Esophagus muscularis mucosa (tissue), 4 donors: ENCODE data around the gene GRM6. TPM values are rescaled to one million over a fixed set of nuclear protein-coding genes. Genes with fewer than 3 reads are reported as not detected.

Source experiments
- DNase-seq: peaks from one replicate; pipeline ENCODE4 v3.0.0-alpha.2; 2017; ENCODE audit errors: extremely low spot score
- H3K27ac ChIP-seq, 4 donors: fragments of 200-600 bp; sonication (generic); replicated peaks in 1 of 4; 1 replicate in 3 of 4; 2 replicates in 1 of 4; pipeline ENCODE4 v1.5.1; 2016 to 2019; ENCODE audit warnings: mild to moderate bottlenecking in 1 of 4
- H3K27me3 ChIP-seq, 4 donors: fragments of 200-600 bp; sonication (generic); one replicate each; pipeline versions ENCODE4 v1.5.1 to v1.6.0; 2016 to 2019
- H3K36me3 ChIP-seq, 4 donors: fragments of 200-600 bp; sonication (generic); one replicate each; pipeline ENCODE4 v1.5.1; 2016 to 2019
- H3K4me1 ChIP-seq, 4 donors: fragments of 200-600 bp; sonication (generic); one replicate each; pipeline ENCODE4 v1.5.1; 2016 to 2019
- H3K4me3 ChIP-seq, 4 donors: fragments of 200-600 bp; sonication (generic); 1 replicate in 2 of 4; 2 replicates in 2 of 4; pipeline ENCODE4 v1.5.1; 2016 to 2019; ENCODE audit warnings: mild to moderate bottlenecking in 4 of 4, moderate library complexity in 1 of 4
- H3K9me3 ChIP-seq, 4 donors: fragments of 200-600 bp; sonication (generic); 1 replicate in 3 of 4; 2 replicates in 1 of 4; pipeline ENCODE4 v1.5.1; 2016 to 2019
- EP300 ChIP-seq: sonication (generic); formaldehyde crosslinking; IDR thresholded peaks from one replicate; pipeline ENCODE4 v1.6.1; 2017; ENCODE audit warnings: antibody characterized with exemption
- POLR2A ChIP-seq: fragments of 450-650 bp; IDR thresholded peaks from one replicate; pipeline ENCODE4 v1.6.1; 2017; ENCODE audit warnings: antibody characterized with exemption, moderate library complexity, mild to moderate bottlenecking, low read depth
- POLR2AphosphoS5 ChIP-seq, 2 donors: sonication (generic); formaldehyde crosslinking; IDR thresholded peaks; one replicate each; pipeline ENCODE4 v1.6.1; 2017; ENCODE audit warnings: antibody characterized with exemption in 2 of 2
- WGBS: methylation state at CpG from one replicate; pipeline ENCODE4 v1.1.5; 2018; 5-methylcytosine and 5-hydroxymethylcytosine counted together
- intact Hi-C: fragments of 100-400 bp; cut with DNase I; formaldehyde crosslinking; loops from one replicate; pipeline ENCODE4 v1.15.1; 2023
- total RNA-seq, 4 donors: library from RNA; depleted of rRNA; stranded (reverse); fragments of >200 nt; gene quantifications; one replicate each; pipeline versions ENCODE4 v1.1.0 to v1.2.1, GENCODE V29; 2016
- TF ChIP-seq, protein P1 (sequence below), 3 experiments: fragments of 200-600 bp in 2 of 3; fragments of 450-650 bp in 1 of 3; sonication (generic) in 2 of 3; IDR thresholded peaks; one replicate each; pipeline ENCODE4 v1.5.1; 2017 to 2019; ENCODE audit warnings: antibody characterized with exemption in 3 of 3, mild to moderate bottlenecking in 2 of 3, moderate library complexity in 1 of 3

GRM6 gene
- total RNA-seq, 4 donors from 2014 or later: not detected

DNA sequence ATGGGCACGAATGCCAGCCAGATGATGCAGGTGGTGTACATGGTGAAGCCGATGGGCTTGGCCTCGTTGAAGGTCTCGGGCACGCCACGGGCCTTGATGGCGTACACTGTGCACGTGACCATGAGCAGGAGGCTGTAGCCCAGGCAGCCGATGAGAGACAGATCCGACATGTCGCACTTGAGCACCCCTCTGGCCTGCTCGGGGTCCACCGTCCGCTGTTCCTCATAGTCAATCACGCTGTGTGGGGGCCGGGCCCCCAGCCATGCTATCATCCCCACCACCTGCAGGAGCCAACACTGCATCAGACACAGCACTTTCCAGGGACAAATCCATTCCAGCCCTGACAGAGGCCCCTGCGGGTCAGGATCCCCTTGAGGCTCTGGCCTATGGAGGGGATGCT, 12.2 kb downstream of the GRM6 start:
- 92% methylated on average over 15 of the region's 17 CpGs for WGBS
- intact Hi-C loops: no loop called here
- no peaks in the 10 kb centered on the region for H3K4me1 ChIP-seq

DNA sequence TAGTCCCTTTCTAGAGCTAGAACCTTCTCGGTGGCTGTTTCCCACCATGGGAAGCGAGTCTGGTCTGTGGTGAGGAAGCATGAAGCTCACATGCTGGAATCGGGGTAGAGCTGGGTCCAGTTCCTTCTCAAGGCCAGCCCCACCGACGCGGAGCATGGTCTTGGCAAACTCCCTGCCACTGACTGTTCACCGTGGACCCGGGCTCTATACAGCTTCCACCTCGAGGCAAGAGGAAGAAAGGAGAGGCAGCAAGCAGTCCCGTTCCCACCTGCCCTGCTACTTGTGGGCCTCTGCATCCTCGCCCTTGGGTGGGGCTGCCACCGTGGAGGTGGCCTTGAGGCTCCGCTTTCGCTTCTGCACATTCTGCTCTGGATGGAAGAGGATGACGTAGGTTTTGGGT, 13.7 kb downstream of the GRM6 start:
- TF ChIP-seq POLR2AphosphoS5 (IDR thresholded peaks at IDR 0.05): no peak
- no peak for TF ChIP-seq POLR2A
- no peak for TF ChIP-seq EP300
- TF ChIP-seq, protein P1, sequence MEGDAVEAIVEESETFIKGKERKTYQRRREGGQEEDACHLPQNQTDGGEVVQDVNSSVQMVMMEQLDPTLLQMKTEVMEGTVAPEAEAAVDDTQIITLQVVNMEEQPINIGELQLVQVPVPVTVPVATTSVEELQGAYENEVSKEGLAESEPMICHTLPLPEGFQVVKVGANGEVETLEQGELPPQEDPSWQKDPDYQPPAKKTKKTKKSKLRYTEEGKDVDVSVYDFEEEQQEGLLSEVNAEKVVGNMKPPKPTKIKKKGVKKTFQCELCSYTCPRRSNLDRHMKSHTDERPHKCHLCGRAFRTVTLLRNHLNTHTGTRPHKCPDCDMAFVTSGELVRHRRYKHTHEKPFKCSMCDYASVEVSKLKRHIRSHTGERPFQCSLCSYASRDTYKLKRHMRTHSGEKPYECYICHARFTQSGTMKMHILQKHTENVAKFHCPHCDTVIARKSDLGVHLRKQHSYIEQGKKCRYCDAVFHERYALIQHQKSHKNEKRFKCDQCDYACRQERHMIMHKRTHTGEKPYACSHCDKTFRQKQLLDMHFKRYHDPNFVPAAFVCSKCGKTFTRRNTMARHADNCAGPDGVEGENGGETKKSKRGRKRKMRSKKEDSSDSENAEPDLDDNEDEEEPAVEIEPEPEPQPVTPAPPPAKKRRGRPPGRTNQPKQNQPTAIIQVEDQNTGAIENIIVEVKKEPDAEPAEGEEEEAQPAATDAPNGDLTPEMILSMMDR (IDR thresholded peaks at IDR 0.05): no peak
- DNase-seq: no peak
- Histone ChIP-seq H3K36me3 (peaks cover 0 to 27% (median 2%) of the 10 kb centered on the region in 4 donors), H3K27ac (no peak overlapping the region), H3K4me1 (no peaks in the 10 kb centered on the region), H3K27me3 (no peaks in the 10 kb centered on the region), H3K4me3 (no peak overlapping the region), H3K9me3 (peaks cover 0 to 95% (median 84%) of the 10 kb centered on the region in 4 donors)
- intact Hi-C loops: no loop called here
- WGBS: 98% methylated on average over 15 of the region's 15 CpGs

More for the DNA sequence above, 12.2 kb downstream of the GRM6 start:
- DNase-seq: no peak
- H3K27me3 ChIP-seq: no peaks in the 10 kb centered on the region
- H3K9me3 ChIP-seq: peaks cover 0 to 92% (median 78%) of the 10 kb centered on the region in 4 donors
- H3K4me3 ChIP-seq: no peak overlapping the region
- H3K36me3 ChIP-seq: peaks cover 0 to 14% (median 0%) of the 10 kb centered on the region in 4 donors
- no peak overlapping the region for H3K27ac ChIP-seq
- TF ChIP-seq EP300 (no peak), POLR2A (no peak)

DNA sequence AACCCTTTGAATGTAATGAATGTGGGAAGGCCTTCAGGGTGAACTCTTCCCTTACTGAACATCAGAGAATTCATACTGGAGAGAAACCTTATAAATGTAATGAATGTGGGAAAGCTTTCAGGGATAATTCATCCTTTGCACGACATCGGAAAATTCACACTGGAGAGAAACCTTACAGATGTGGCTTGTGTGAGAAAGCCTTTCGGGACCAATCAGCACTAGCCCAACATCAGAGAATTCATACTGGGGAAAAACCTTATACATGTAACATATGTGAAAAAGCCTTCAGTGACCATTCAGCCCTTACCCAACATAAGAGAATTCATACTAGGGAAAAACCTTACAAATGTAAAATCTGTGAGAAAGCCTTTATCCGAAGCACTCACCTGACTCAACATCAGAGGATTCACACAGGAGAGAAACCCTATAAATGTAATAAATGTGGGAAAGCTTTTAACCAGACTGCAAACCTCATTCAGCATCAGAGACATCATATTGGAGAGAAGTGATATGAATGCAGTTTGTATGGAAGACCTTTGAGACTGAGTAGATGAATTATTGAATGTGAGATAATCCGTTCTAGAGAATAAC, 29.6 kb downstream of the GRM6 start:
- 96% methylated on average over 5 of the region's 5 CpGs for WGBS
- peaks cover 14 to 55% (median 49%) of the 10 kb centered on the region in 4 donors for H3K36me3 ChIP-seq
- H3K4me1 ChIP-seq: no peaks in the 10 kb centered on the region
- peaks cover 17 to 100% (median 95%) of the 10 kb centered on the region in 4 donors for H3K9me3 ChIP-seq
- TF ChIP-seq POLR2AphosphoS5 (IDR thresholded peaks at IDR 0.05): no peak
- TF ChIP-seq EP300: no peak
- TF ChIP-seq, protein P1 (IDR thresholded peaks at IDR 0.05): no peak
- TF ChIP-seq POLR2A: no peak
- H3K4me3 ChIP-seq: no peak overlapping the region
- DNase-seq: no peak
- H3K27ac ChIP-seq: no peak overlapping the region
- H3K27me3 ChIP-seq: no peaks in the 10 kb centered on the region
- intact Hi-C loops: no loop called here

DNA sequence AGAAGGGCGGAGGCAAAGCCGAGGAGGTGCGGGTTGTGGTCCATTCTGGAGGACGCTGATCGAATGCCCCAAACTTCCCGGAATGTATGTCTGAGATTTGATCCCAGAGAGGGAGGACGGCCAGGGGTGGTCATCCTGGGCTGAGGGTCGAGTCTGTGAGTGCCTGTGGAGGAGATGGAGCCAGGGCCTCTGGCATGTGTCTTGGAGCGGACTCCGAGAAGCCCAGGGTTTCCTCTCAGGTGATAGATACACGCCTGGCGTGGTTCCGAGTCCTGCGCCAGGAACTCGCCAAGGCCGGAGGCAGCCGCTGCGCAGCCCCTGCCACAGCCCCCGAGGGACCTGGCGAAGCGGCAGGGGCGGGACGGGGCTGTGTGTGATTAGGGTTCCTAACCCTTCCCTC, 53.8 kb downstream of the GRM6 start:
- H3K9me3 ChIP-seq: peaks cover 0 to 43% (median 34%) of the 10 kb centered on the region in 4 donors
- 0% methylated on average over 2 of the region's 23 CpGs for WGBS
- H3K4me1 ChIP-seq: peaks cover 9 to 24% (median 11%) of the 10 kb centered on the region in 4 donors
- intact Hi-C loops: loop anchor here (5.0 to 10.0 kb wide), 4 partner anchors 44 to 207 kb away; partner anchors contain the start of genes ZFP2, ZNF354A and ZNF879
- H3K4me3 ChIP-seq: peak overlapping the region; percentile 66 to 83 (median 76)
- peak overlapping the region; percentile 77 to 88 (median 86) for H3K27ac ChIP-seq
- no peaks in the 10 kb centered on the region for H3K27me3 ChIP-seq
- peaks cover 0 to 23% (median 13%) of the 10 kb centered on the region in 4 donors for H3K36me3 ChIP-seq
- TF ChIP-seq, protein P1 (IDR thresholded peaks at IDR 0.05): no peak
- no peak for TF ChIP-seq POLR2AphosphoS5 (IDR thresholded peaks at IDR 0.05)
- no peak for TF ChIP-seq EP300
- no peak for TF ChIP-seq POLR2A
- no peak for DNase-seq

DNA sequence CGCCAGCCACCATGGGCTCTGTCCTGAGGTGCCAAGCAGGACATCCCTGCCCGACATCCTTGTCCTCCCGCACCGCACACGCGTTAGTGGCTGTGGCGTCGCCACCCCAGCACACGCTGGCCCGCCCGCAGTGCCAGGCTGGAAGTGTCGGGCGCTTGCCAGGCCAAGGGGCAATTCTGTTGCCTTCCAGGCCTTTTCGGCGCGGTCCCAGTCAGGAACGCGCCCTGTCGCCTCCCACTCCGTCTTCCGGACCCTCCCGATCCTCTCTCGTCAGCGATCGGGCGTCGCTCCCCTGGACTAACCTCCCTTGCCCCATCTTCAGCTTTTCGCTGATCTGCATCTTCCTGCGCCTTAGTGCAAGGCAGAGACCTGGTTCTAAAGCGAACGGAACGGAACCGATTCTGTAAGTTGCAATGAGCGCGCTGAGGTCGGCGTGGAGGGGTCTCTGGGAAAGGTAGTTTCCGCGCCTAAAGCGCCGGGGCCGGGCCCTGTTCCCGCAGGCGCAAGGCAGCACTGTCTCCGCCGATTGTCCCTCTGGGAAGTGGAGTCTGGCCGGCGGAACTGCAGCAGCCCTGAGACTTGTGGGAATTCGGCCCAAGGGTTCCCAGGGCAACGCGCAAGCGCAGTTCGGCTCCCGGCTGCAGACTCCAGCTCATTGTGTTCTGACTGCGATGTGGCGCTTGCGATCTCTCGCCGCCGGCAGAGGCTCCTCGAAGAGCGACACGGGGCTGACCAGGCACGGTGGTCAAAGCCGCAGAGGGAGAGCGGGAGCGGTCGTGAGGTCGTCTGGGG, 54.4 kb downstream of the GRM6 start, which contains the start of gene ZNF454:
TSS of gene ZNF454 (plus strand) at position 630 of the 792 bp plus-strand sequence. CDS start 1,594 bp downstream, outside the sequence.
- Histone ChIP-seq H3K9me3 (peaks cover 0 to 49% (median 37%) of the 10 kb centered on the region in 4 donors), H3K36me3 (peaks cover 0 to 17% (median 7%) of the 10 kb centered on the region in 4 donors), H3K4me3 (peak within 1 kb of the TSS; percentile 66 to 83 (median 76)), H3K27me3 (no peaks in the 10 kb centered on the region), H3K4me1 (peaks cover 9 to 24% (median 11%) of the 10 kb centered on the region in 4 donors), H3K27ac (peak within 1 kb of the TSS; percentile 77 to 88 (median 86))
- intact Hi-C loops: loop anchor here (5.0 to 10.0 kb wide), 4 partner anchors 43 to 206 kb away; partner anchors contain the start of genes ZFP2, ZNF354A and ZNF879
- WGBS: under 1% methylated on average over 35 of the region's 69 CpGs
- peak; percentile 96 for DNase-seq
- TF ChIP-seq POLR2AphosphoS5 (IDR thresholded peaks at IDR 0.05) (peak; percentile 70 to 85), EP300 (no peak), POLR2A (no peak)
- TF ChIP-seq, protein P1 (IDR thresholded peaks at IDR 0.05): peak in 1 of 3 experiments; percentile 19
